K562 (cell line): Measurements from ENCODE around the gene MRPL9. TPM values are rescaled to one million over a fixed set of nuclear protein-coding genes. Genes with fewer than 3 reads are reported as not detected.

Source experiments
- ATAC-seq: fragments of 200-7000 bp; cut with Tn5 transposase; 3 replicates; pipeline ENCODE4 v1.9.1; 2020; ENCODE audit warnings: moderate library complexity
- BruUV-seq: library from RNA; stranded (reverse); fragments of 400-500 nt; replicated peaks from 2 replicates; lab custom pipeline; 2021; lab: Mats Ljungman, UMichigan
- CTCF ChIA-PET: fragments of 300-600 bp; formaldehyde crosslinking; extraction: SDS; loops from one replicate; lab custom pipeline; 2021; ENCODE audit warnings: low intra/inter-chr PET ratio; lab: Yijun Ruan, JAX
- POLR2A ChIA-PET: fragments of 300-600, 350-650 bp; sonication (Branson Sonifier 250); formaldehyde crosslinking; extraction: SDS; loops from one replicate; lab custom pipeline; 2021; ENCODE audit warnings: antibody characterized with exemption, inconsistent platforms; lab: Yijun Ruan, JAX
- DNase-seq, 4 experiments: peaks; one replicate each; pipeline versions ENCODE4 v3.0.0 to v3.0.0-alpha.2; 2011 to 2018; ENCODE audit warnings: low spot score in 3 of 4, mixed read lengths in 3 of 4; ENCODE audit errors: extremely low read depth in 1 of 4
- FAIRE-seq: peaks from 2 replicates; lab custom pipeline; 2011; peaks lifted over from hg19 to GRCh38; lab: Jason Lieb, UNC
- H2AFZ ChIP-seq: 2 replicates; pipeline ENCODE4 v1.6.0; 2011; ENCODE audit warnings: low read depth, low read length, control low read depth, inconsistent platforms
- H3K27ac ChIP-seq: fragments of 200-600 bp; 3 replicates; pipeline ENCODE4 v1.8.0; 2011; ENCODE audit warnings: low read depth, mild to moderate bottlenecking, control low read depth, inconsistent platforms, low read length, moderate library complexity, mixed read lengths; ENCODE audit errors: extremely low read depth
- H3K27me3 ChIP-seq, 2 experiments: fragments of 300-600 bp in 1 of 2; 2 replicates in 1 of 2; 3 replicates in 1 of 2; pipeline versions ENCODE4 v1.6.0 to v1.8.0; 2011; ENCODE audit warnings: inconsistent platforms in 2 of 2, low read length in 2 of 2, mild to moderate bottlenecking in 1 of 2, mixed read lengths in 1 of 2, moderate library complexity in 1 of 2; ENCODE audit not compliant: control insufficient read depth in 2 of 2, insufficient read depth in 2 of 2
- H3K36me3 ChIP-seq: fragments of 300-600 bp; 3 replicates; pipeline ENCODE4 v1.8.0; 2011; ENCODE audit warnings: mild to moderate bottlenecking, low read length, inconsistent platforms; ENCODE audit not compliant: control insufficient read depth, insufficient read depth
- H3K4me1 ChIP-seq, 2 experiments: fragments of 200-600 bp in 1 of 2; replicated peaks in 1 of 2; 2 replicates in 1 of 2; 3 replicates in 1 of 2; pipeline versions ENCODE4 v1.5.1 to v1.8.0; 2011; ENCODE audit warnings: inconsistent platforms in 2 of 2, low read length in 2 of 2, mild to moderate bottlenecking in 1 of 2, mixed read lengths in 1 of 2, moderate library complexity in 1 of 2; ENCODE audit not compliant: control insufficient read depth in 2 of 2, insufficient read depth in 2 of 2
- H3K4me2 ChIP-seq: 2 replicates; pipeline ENCODE4 v1.6.1; 2011; ENCODE audit warnings: low read length, control low read depth, inconsistent platforms, mixed read lengths; ENCODE audit not compliant: insufficient read depth
- H3K4me3 ChIP-seq: fragments of 200-600 bp; sonication (generic), shearing (Covaris generic); 2 replicates; pipeline ENCODE4 v1.5.1; 2016; ENCODE audit warnings: control low read depth, inconsistent platforms
- H3K79me2 ChIP-seq: fragments of 200-600 bp; 3 replicates; pipeline ENCODE4 v1.8.0; 2011; ENCODE audit warnings: low read length, inconsistent platforms; ENCODE audit not compliant: control insufficient read depth, insufficient read depth
- H3K9ac ChIP-seq, 2 experiments: 2 replicates each; pipeline versions ENCODE4 v1.6.0 to v1.6.1; 2011; ENCODE audit warnings: low read depth in 2 of 2, low read length in 2 of 2, control low read depth in 1 of 2, inconsistent platforms in 1 of 2, mild to moderate bottlenecking in 1 of 2, mixed read lengths in 1 of 2; ENCODE audit not compliant: insufficient read depth in 1 of 2
- H3K9me1 ChIP-seq: one replicate; pipeline ENCODE4 v1.6.0; 2011; ENCODE audit warnings: inconsistent platforms, mild to moderate bottlenecking, low read length, moderate library complexity; ENCODE audit not compliant: control insufficient read depth, insufficient read depth
- H3K9me3 ChIP-seq: replicated peaks from 2 replicates; pipeline ENCODE4 v1.5.1; 2011; ENCODE audit warnings: low read depth, low read length, inconsistent platforms; ENCODE audit not compliant: control insufficient read depth, insufficient read depth
- H4K20me1 ChIP-seq: replicated peaks from 2 replicates; pipeline ENCODE4 v1.6.1; 2011; ENCODE audit warnings: low read length, inconsistent platforms, mixed read lengths; ENCODE audit not compliant: control insufficient read depth, insufficient read depth
- BRD4 ChIP-seq: fragments of 200-600 bp; sonication (generic); IDR thresholded peaks from 2 replicates; pipeline ENCODE4 v1.6.1; 2017; ENCODE audit warnings: inconsistent platforms
- CGGBP1 ChIP-seq: fragments of 250-450 bp; sonication (Bioruptor Pico); IDR thresholded peaks from 2 replicates; pipeline ENCODE4 v1.9.0; 2021; ENCODE audit warnings: mild to moderate bottlenecking
- EWSR1 ChIP-seq: fragments of 450-650 bp; IDR thresholded peaks from 2 replicates; pipeline ENCODE4 v1.6.1; 2018; ENCODE audit warnings: borderline replicate concordance, mild to moderate bottlenecking, low read depth, moderate library complexity; ENCODE audit not compliant: partially characterized antibody
- FOXO4 ChIP-seq: fragments of 450-650 bp; formaldehyde crosslinking; IDR thresholded peaks from 2 replicates; pipeline ENCODE4 v1.4.0; 2020; ENCODE audit warnings: mild to moderate bottlenecking, moderate library complexity
- IRF9 ChIP-seq: fragments of 450-650 bp; IDR thresholded peaks from 2 replicates; pipeline ENCODE4 v1.6.1; 2016; ENCODE audit warnings: missing biosample characterization, missing genetic modification characterization
- NFATC3 ChIP-seq: fragments of 450-650 bp; IDR thresholded peaks from 2 replicates; pipeline ENCODE4 v1.6.1; 2017; ENCODE audit warnings: mild to moderate bottlenecking
- NR4A1 ChIP-seq, 2 experiments: fragments of 250-450 bp in 1 of 2; fragments of 450-650 bp in 1 of 2; sonication (Bioruptor Pico) in 1 of 2; IDR thresholded peaks; 2 replicates each; pipeline versions ENCODE4 v1.4.0 to v1.6.1; 2016 to 2020; ENCODE audit warnings: mild to moderate bottlenecking in 2 of 2, missing compliant biosample characterization in 1 of 2, missing genetic modification characterization in 1 of 2, moderate library complexity in 1 of 2
- PREB ChIP-seq: sonication (generic); formaldehyde crosslinking; IDR thresholded peaks from 2 replicates; pipeline ENCODE4 v1.8.1; 2023; ENCODE audit warnings: mild to moderate bottlenecking, missing genetic modification reagents
- SETDB1 ChIP-seq: IDR thresholded peaks from one replicate; pipeline ENCODE4 v1.6.1; 2012; ENCODE audit warnings: low read length, control low read depth, inconsistent platforms
- SOX6 ChIP-seq: fragments of 450-650 bp; IDR thresholded peaks from 2 replicates; pipeline ENCODE4 v1.6.1; 2014; ENCODE audit warnings: mild to moderate bottlenecking
- SP1 ChIP-seq: sonication (generic); formaldehyde crosslinking; IDR thresholded peaks from 2 replicates; pipeline ENCODE4 v1.8.1; 2022; ENCODE audit warnings: mild to moderate bottlenecking, missing genetic modification reagents
- ZNF316 ChIP-seq: fragments of 450-650 bp; IDR thresholded peaks from 2 replicates; pipeline ENCODE4 v1.6.1; 2016
- WGBS: fragments of 100-300 bp; shearing (Covaris generic); methylation state at CpG from one replicate; pipeline ENCODE4 v1.1.6; 2016; ENCODE audit warnings: low coverage, mixed read lengths; ENCODE audit not compliant: insufficient coverage; ENCODE audit errors: missing lambda C conversion rate; 5-methylcytosine and 5-hydroxymethylcytosine counted together
- in situ Hi-C: fragments of 300-500 bp; cut with MboI; formaldehyde crosslinking; loops from 4 replicates; pipeline ENCODE4 v1.15.0; 2018; ENCODE audit warnings: inconsistent platforms, mixed read lengths
- intact Hi-C: fragments of 100-400 bp; cut with micrococcal nuclease; formaldehyde crosslinking; loops from 2 replicates; pipeline ENCODE4 v1.14.2; 2022
- polyA plus RNA-seq, 8 experiments: library from polyadenylated mRNA; depleted of rRNA in 4 of 8; stranded (reverse) in 5 of 8; unstranded in 3 of 8; fragments of >200 nt; fragmentation: Nextera tagmentation in 2 of 8; fragmentation: Illumina TruSeq in 1 of 8; extraction: Ambion mirVana in 2 of 8; extraction: Trizol in 1 of 8; gene quantifications; 2 replicates each; pipeline versions ENCODE4 v1.2.1 to v1.2.3, GENCODE V29; 2011 to 2014; ENCODE audit warnings: inconsistent platforms in 1 of 8, missing spikeins in 1 of 8
- total RNA-seq, 7 experiments: library from RNA; depleted of rRNA in 6 of 7; stranded (reverse); fragments of >200 nt in 6 of 7; fragmentation: Illumina TruSeq in 2 of 7; extraction: Trizol in 2 of 7; gene quantifications; 2 replicates each; pipeline versions ENCODE4 v1.2.1 to v1.2.3, GENCODE V29; 2011 to 2021; ENCODE audit warnings: low replicate concordance in 1 of 7

The MRPL9 gene
- total and polyA plus RNA-seq, 9 of the 15 experiments (the other 6 are each of a cell fraction or from before 2014, with no cell fraction given): 38.0 to 162 (median 111) TPM

- intact Hi-C loops: no loop called here
- peaks cover 19% of the 10 kb centered on the region for H4K20me1 ChIP-seq
- DNase-seq (no peak), FAIRE-seq (no peak), ATAC-seq (0 out of 3 replicates have a peak, but pooled peaks have one; percentile 24)
- H3K9me3 ChIP-seq: no peaks in the 10 kb centered on the region
- in situ Hi-C loops: no loop called here
- WGBS: 8% methylated on average over 5 of the region's 5 CpGs
- H3K9me1 ChIP-seq: no peaks in the 10 kb centered on the region
- H2AFZ ChIP-seq: no peak overlapping the region
- H3K79me2 ChIP-seq: no peaks in the 10 kb centered on the region
- no peak overlapping the region for H3K4me3 ChIP-seq
- ChIA-PET CTCF (no interaction called here), POLR2A (interaction anchor here (1.6 kb wide), 1 partner anchor 10 kb away, joined by 5 read pairs; no protein-coding TSS in a partner anchor)
- H3K27me3 ChIP-seq: peaks cover 28 to 57% of the 10 kb centered on the region in 2 experiments
- no peaks in the 10 kb centered on the region for H3K36me3 ChIP-seq
- H3K4me2 ChIP-seq: no peak overlapping the region
- peaks cover 0 to 8% of the 10 kb centered on the region in 2 experiments; a peak in 1 of 5 replicates for H3K4me1 ChIP-seq
- no peak overlapping the region for H3K27ac ChIP-seq
- H3K9ac ChIP-seq: no peak overlapping the region
- TF ChIP-seq NFATC3: no peak
- no peak for TF ChIP-seq PREB
- no peak for TF ChIP-seq IRF9 (tag)
- TF ChIP-seq FOXO4 (CRISPR knock-in tag): no peak
- TF ChIP-seq BRD4: no peak
- no peak for TF ChIP-seq NR4A1 (CRISPR knock-in tag; IDR thresholded peaks at IDR 0.05)
- TF ChIP-seq NR4A1 (tag; IDR thresholded peaks at IDR 0.05): no peak
- TF ChIP-seq SOX6: no peak
- TF ChIP-seq EWSR1: no peak
- no peak for TF ChIP-seq SETDB1
- TF ChIP-seq ZNF316: no peak
- no peak for TF ChIP-seq CGGBP1 (CRISPR knock-in tag)
- TF ChIP-seq SP1: no peak
- no TSS peak for BruUV-seq
These were observed 35.3 kb upstream of the MRPL9 start for GRCh38 chr1:151798571-151798970.
